ENCODE measurements around the gene APPL2.

GRCh38 chr12:105168006-105168405 is 68.0 kb downstream of the APPL2 start:
- TF ChIP-seq CTCF (IDR thresholded peaks at IDR 0.05) (no peak), POLR2A (IDR thresholded peaks at IDR 0.05) (no peak)

Measured in testis (tissue), 2 donors.